Measurements from ENCODE around the gene GSTM4.

The GSTM4 gene

GRCh38 chr1:109625176-109625575 is 30.7 kb upstream of the GSTM4 start:
- DNase-seq = no peak

DNA sequence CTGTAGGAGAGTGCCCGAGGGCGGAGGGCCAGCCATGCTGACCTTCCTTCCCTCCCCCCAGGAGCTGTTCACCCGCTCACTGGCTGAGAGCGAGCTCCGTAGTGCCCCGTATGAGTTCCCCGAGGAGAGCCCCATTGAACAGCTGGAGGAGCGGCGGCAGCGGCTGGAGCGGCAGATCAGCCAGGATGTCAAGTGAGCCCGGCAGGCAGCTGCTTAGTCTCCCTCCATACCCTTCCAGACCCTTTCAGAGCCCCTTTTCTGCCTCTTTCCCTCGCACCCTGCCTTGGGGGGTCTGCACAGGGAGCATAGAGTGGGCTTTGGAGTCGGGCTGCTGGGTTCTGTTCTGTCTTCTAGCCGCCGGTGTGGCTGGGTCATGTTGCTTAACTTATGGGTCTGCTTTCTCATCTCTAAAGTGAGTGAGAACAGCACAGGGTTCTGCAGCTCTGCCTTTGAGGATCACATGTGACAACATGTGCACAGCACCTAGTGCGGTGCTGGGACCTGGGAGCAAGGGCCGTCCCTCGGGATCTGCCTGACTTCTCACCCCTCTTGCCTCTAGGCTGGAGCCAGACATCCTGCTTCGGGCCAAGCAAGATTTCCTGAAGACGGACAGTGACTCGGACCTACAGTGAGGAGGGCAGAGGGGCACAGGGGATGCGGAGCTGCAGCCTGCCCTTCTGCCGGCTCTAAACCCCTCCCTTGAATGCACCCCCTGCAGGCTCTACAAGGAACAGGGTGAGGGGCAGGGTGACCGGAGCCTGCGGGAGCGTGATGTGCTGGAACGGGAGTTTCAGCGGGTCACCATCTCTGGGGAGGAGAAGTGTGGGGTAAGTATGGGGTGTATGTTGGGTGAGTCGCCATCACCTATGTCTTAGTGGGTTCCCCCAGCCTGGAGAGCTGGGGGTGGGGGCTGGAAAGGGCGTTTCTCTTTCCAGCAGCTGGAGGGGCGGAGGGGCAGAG is 30.0 kb upstream of the GSTM4 start:
- peak; percentile 69 for DNase-seq

DNA sequence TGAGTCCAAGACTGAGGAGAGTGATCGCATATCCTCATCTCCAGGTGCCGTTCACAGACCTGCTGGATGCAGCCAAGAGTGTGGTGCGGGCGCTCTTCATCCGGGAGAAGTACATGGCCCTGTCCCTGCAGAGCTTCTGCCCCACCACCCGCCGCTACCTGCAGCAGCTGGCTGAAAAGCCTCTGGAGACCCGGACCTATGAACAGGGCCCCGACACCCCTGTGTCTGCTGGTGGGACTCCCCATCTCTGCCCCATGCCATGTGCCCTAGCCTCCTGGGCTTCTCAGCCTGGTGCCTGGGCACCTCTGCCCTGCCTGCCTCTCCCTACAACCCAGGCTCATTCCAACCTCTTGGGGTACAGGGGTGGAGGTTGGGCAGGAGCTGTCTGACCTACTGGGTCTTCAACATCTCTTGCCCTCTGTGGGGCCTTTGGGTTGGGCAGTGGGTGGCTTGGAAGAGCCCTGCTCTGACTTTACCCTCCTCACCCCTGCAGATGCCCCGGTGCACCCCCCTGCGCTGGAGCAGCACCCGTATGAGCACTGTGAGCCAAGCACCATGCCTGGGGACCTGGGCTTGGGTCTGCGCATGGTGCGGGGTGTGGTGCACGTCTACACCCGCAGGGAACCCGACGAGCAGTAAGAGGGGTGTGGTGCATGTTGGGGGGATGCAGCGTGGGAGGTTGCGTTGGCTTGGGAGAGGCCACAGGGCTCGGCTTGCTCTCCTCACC is 29.1 kb upstream of the GSTM4 start:
- no peak for DNase-seq

DNA sequence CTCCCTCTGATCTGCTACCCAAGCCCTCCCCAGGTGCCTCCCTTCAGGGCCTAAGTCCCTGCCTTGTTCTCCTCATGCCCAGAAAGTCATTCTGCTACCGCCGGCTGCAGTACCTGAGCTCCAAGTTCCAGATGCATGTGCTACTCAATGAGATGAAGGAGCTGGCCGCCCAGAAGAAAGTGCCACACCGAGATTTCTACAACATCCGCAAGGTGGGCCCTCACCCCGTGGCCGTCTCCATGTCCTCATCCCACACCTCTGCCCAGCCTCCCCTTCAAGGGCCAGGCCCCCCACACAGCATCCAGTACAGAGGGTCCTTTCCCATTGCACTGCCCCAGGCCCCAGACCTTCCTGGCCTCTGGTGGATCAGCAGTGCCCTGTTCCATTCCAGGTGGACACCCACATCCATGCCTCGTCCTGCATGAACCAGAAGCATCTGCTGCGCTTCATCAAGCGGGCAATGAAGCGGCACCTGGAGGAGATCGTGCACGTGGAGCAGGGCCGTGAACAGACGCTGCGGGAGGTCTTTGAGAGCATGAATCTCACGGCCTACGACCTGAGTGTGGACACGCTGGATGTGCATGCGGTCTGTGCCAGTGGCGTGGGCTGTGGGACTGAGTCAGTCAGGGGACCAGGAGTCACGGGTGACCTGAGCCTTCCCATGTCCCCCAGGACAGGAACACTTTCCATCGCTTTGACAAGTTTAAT is 28.1 kb upstream of the GSTM4 start:
- no peak for DNase-seq

GRCh38 chr1:109628540-109629321 is 27.2 kb upstream of the GSTM4 start:
- no peak for DNase-seq

- DNase-seq = no peak
Observed at GRCh38 chr1:109629372-109630030, 26.4 kb upstream of the GSTM4 start.

DNA sequence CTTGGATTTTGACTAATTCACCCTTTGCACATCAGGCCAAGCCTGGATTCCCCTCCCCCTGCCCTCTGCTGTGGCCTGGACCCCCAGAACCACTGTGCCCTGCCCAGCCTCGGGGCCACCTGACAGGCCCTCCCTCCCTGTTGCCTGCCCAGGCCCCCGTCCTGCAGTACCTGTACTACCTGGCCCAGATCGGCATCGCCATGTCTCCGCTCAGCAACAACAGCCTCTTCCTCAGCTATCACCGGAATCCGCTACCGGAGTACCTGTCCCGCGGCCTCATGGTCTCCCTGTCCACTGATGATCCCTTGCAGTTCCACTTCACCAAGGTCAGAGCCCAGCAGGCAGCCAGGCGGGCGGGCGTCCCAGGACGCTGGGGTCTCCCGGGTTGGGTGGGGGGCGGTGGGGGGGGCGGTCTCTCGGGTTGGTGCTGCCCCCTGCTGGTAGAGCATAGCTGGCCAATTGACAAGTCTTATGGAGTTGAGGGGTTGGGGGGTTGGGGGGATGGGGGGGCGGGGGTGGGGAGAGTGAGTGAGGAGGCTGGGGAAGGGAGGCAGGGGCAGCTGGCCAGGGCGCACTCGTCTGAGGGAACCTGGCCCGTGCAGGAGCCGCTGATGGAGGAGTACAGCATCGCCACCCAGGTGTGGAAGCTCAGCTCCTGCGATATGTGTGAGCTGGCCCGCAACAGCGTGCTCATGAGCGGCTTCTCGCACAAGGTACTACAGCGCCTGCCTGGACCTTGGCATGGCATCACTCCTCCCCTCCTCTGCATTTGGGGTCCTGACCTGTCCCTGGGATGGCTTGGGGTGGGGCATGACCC is 25.6 kb upstream of the GSTM4 start:
- DNase-seq = no peak

DNA sequence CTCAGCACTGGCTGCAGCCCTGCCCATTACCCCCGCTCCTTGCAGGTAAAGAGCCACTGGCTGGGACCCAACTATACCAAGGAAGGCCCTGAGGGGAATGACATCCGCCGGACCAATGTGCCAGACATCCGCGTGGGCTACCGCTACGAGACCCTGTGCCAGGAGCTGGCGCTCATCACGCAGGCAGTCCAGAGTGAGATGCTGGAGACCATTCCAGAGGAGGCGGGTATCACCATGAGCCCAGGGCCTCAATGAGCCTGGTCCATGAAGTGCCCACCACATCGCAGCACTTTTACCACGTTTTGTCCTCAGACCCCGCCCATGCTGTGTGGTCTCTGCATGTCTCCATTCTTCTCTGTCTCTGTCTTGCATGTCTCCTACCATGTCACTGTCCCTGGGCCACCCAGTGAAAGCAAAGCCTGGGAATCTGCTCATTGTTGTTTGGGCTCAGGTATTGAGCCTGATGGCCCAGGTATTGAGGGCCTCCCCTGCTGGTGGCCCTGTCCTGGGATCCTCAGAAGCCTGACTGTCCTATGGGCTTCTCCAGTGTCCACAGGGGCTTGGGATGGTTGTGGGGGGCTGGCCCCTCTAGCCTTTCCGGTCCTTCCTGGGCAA is 24.9 kb upstream of the GSTM4 start:
- no peak for DNase-seq

DNA sequence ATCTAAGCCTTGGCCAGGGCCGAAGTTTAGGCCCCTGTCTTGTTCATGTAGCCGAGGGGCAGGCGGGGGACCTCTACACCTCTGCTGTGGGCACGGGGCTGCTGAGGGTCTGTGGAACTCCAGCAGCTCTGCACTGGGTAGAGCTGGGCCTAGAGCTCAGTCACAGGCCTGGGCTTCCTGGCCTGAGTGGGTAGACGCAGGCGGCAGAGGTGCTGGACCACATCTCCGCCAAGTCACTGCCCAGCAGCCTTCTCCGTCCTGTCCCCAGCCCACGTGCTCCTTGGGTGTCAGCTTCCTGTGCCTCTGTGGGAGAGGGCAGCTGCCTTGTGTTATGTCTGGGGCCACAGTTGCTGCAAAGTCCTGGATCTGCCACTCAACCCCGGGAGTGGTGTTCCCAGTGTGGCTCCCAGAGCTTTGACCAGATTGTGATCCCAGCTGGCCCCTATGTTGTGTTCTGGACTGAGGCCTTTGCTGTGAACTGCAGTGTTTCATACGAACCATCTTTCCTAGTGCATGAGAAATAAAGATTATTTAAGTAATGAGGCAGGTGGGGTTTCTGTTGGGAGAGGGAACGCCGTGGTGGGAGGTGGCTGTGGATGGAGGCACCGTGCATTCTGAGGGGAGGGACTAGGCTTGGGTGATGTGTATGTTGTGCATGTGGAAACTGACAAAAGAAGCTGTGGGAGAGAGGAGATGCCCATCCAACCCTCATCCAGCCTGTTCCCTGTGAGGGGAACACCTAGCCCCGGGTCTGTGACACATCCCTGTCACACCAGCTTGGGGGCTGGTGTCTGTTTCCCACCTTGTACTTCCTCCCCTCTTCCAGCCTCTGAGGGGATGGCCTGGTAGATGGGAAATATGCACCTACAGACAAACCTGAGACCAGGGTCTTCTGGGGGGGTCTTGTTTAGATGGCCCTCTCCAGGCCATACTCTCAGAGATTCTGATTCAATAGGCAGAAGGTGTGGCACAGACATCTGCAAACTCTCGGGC is 24.1 kb upstream of the GSTM4 start:
- no peak for DNase-seq

- DNase-seq = peak; percentile 90
Observed at GRCh38 chr1:109632671-109633346, 23.1 kb upstream of the GSTM4 start.

DNA sequence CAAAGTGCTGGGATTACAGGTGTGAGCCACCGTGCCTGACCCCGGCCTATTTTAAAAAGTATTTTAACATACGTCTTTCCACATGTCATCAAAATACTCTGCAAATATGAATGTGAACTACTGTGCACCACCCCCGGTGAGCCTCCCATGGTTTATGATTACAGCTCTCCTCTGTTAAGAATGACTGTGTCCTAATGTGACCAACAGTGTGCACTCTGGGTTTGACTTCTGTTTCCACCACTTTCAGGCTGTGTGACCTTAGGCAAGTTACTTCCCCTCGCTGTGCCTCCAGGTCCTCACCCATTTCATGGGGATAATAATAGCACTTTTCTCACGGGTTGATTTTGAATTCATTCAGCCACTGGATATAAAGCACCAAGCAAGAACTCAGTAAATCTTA is 21.6 kb upstream of the GSTM4 start:
- DNase-seq = no peak

- no peak for DNase-seq
Observed at GRCh38 chr1:109634771-109635750, 20.8 kb upstream of the GSTM4 start.

- no peak for DNase-seq
Observed at GRCh38 chr1:109635862-109636200, 20.1 kb upstream of the GSTM4 start.

DNA sequence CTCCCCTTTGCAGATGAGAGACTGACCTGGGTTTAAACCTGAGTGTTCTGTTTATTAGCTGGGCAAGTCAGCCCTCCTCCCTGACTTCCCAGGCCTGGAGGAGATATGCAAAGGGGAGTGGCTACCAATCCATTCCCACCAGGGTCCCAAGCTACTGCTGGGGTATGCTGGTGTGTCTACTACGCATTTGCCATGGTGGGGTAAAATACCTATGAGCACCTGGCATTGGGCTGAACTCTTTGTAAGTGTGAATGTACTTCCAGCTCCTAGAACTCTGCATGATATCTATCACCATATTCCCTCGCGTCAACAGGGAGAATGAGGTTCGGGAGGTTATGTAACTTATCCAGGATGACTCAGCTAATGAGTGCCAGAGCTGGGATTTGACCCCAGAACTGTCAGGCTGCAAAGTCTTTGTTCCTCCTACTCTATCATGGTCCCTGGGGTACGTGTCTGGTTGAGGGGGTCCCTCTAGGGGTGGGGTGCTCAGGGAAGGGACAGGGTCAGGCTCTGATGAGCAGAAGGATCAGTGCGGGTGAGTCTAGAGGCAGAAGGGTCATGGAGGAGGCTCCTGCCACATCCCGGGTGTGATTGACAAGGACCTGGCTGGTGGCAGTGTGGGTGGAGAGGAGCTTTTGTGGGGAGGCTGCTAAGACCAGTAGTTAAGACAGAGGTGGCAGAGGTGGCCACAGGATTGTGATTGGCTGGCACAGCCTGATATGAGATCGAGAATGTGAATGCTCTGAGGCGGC is 19.5 kb upstream of the GSTM4 start:
- DNase-seq = no peak

DNA sequence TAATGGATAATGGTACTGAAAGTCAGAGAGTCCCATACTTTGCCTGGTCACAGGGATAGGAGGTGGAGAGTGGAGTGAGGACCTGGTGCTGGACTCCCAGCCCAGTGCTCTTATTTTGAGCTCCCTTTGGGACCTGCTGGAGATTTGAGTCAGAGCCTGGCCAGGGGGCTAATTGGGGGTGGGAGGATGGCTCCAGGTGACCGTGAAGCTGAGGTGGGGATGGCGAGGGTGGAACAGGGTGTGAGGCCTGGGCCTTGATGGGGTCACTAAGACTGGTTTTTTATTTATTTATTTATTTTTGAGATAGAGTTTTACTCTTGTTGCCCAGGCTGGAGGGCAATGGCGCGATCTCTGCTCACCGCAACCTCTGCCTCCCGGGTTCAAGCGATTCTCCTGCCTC is 18.5 kb upstream of the GSTM4 start:
- DNase-seq = no peak

DNA sequence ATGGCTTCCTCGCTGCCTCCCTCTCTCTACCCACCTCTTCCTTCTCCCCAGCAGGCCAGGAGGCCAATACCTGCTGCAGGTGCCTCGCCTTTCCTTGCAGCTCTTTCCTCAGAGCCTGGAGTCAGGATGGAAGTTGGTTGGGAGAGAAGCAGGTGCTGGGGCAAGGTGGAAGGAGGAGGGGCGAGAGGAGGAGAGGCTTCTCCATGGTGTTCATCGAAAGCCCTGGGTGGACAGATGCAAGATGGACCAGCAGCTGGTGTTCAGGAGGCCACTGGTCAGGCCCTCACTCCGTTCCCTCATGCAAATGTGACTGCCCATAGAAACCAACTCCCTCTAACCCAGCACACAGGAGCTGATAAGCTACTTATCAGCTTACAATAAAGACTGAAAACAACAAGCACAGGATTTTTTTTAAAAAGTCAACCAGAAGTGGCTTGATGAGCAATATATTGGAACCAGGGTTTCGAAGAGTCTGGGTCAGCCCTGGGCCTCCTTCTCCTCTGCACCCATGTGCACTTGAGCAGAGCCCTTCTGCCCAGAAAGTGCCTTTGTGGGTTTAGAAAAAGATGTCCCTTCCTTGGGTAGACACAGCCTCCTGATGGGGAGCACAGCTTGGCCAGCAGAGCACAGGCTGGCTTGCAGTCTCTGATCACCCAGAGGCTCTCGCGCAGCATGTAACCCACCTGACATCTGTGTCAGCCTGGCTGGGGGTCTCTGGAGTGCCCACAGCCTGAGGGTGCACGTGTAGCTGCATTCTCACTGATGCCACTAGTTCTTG is 16.6 kb upstream of the GSTM4 start:
- peak; percentile 23 for DNase-seq

All from eye (tissue), 1 donor.